Chondrocyte (in vitro differentiated cells): Measurements from ENCODE around the gene TAF1C. TPM values are rescaled to one million over a fixed set of nuclear protein-coding genes. Genes with fewer than 3 reads are reported as not detected.
A peak's percentile ranks its signal among the peaks of the same experiment; 100 is the strongest.

Experiments used
- DNase-seq: peaks from one replicate; pipeline ENCODE4 v3.0.0; 2021; ENCODE audit warnings: mixed read lengths, low spot score
- H3K27ac Mint-ChIP-seq: one replicate; pipeline ENCODE4 v1.8.0; 2021; ENCODE audit warnings: mild to moderate bottlenecking, moderate library complexity, mixed read lengths; ENCODE audit not compliant: unreplicated experiment
- H3K27me3 Mint-ChIP-seq: 2 replicates; pipeline ENCODE4 v1.8.0; 2021; ENCODE audit warnings: low read depth, mixed read lengths
- H3K36me3 Mint-ChIP-seq: 2 replicates; pipeline ENCODE4 v1.8.0; 2021; ENCODE audit warnings: low read depth, mixed read lengths
- H3K4me1 Mint-ChIP-seq: 2 replicates; pipeline ENCODE4 v1.8.0; 2021; ENCODE audit warnings: low read depth, mild to moderate bottlenecking, mixed read lengths
- H3K4me3 Mint-ChIP-seq: one replicate; pipeline ENCODE4 v1.8.0; 2021; ENCODE audit warnings: mild to moderate bottlenecking, moderate library complexity, mixed read lengths; ENCODE audit not compliant: unreplicated experiment
- H3K9me3 Mint-ChIP-seq: 2 replicates; pipeline ENCODE4 v1.8.0; 2021; ENCODE audit warnings: low read depth, mixed read lengths
- CTCF ChIP-seq: fragments of 200-600 bp; sonication (generic); IDR thresholded peaks from 2 replicates; pipeline ENCODE4 v1.5.0; 2021; ENCODE audit warnings: antibody characterized with exemption, mild to moderate bottlenecking, moderate library complexity
- total RNA-seq: library from RNA; stranded (reverse); gene quantifications from 3 replicates; pipeline ENCODE4 v1.2.1, GENCODE V29; 2021

The TAF1C gene
- total RNA-seq, 1 donor from 2014 or later, result 22.2 TPM

- peaks cover 24% of the 10 kb centered on the region for H3K27me3 Mint-ChIP-seq
- H3K36me3 Mint-ChIP-seq, result no peaks in the 10 kb centered on the region
- H3K9me3 Mint-ChIP-seq, result peaks cover 5% of the 10 kb centered on the region
- no peak for DNase-seq
- H3K4me3 Mint-ChIP-seq, result no peak overlapping the region
- no peak overlapping the region for H3K27ac Mint-ChIP-seq
- TF ChIP-seq CTCF, result no peak
- H3K4me1 Mint-ChIP-seq, result peaks cover 3% of the 10 kb centered on the region
Observed at GRCh38 chr16:84159007-84159406, 27.9 kb downstream of the TAF1C start.

- H3K27ac Mint-ChIP-seq, result no peak overlapping the region
- no peak overlapping the region for H3K4me3 Mint-ChIP-seq
- H3K9me3 Mint-ChIP-seq, result peaks cover 5% of the 10 kb centered on the region
- TF ChIP-seq CTCF, result peak; percentile 33
- H3K27me3 Mint-ChIP-seq, result peaks cover 14% of the 10 kb centered on the region
- H3K4me1 Mint-ChIP-seq, result peaks cover 3% of the 10 kb centered on the region
- no peak for DNase-seq
- H3K36me3 Mint-ChIP-seq, result no peaks in the 10 kb centered on the region
Observed at GRCh38 chr16:84156342-84156784, 30.5 kb downstream of the TAF1C start.

GRCh38 chr16:84155771-84156170 is 31.1 kb downstream of the TAF1C start:
- TF ChIP-seq CTCF, result no peak
- H3K36me3 Mint-ChIP-seq, result no peaks in the 10 kb centered on the region
- peaks cover 17% of the 10 kb centered on the region for H3K27me3 Mint-ChIP-seq
- no peak overlapping the region for H3K4me3 Mint-ChIP-seq
- H3K27ac Mint-ChIP-seq, result no peak overlapping the region
- no peak for DNase-seq
- H3K4me1 Mint-ChIP-seq, result peaks cover 3% of the 10 kb centered on the region
- peaks cover 5% of the 10 kb centered on the region for H3K9me3 Mint-ChIP-seq

- no peak for DNase-seq
- H3K27me3 Mint-ChIP-seq, result peaks cover 18% of the 10 kb centered on the region
- H3K36me3 Mint-ChIP-seq, result no peaks in the 10 kb centered on the region
- no peak overlapping the region for H3K27ac Mint-ChIP-seq
- TF ChIP-seq CTCF, result no peak
- peaks cover 3% of the 10 kb centered on the region for H3K4me1 Mint-ChIP-seq
- no peak overlapping the region for H3K4me3 Mint-ChIP-seq
- H3K9me3 Mint-ChIP-seq, result peaks cover 5% of the 10 kb centered on the region
Observed at GRCh38 chr16:84155226-84155625, 31.6 kb downstream of the TAF1C start.

GRCh38 chr16:84153660-84154214 is 33.1 kb downstream of the TAF1C start:
- Mint-ChIP-seq H3K9me3 (peaks cover 5% of the 10 kb centered on the region), H3K27ac (no peak overlapping the region), H3K36me3 (no peaks in the 10 kb centered on the region), H3K4me3 (no peak overlapping the region), H3K4me1 (peaks cover 3% of the 10 kb centered on the region), H3K27me3 (peaks cover 16% of the 10 kb centered on the region)
- no peak for DNase-seq
- no peak for TF ChIP-seq CTCF
